DND-41 (cell line): ENCODE data around the gene DIS3L.

ENCODE experiments used
- ATAC-seq: fragments of 200-7000 bp; cut with Tn5 transposase; 3 replicates; pipeline ENCODE4 v1.9.1; 2021; ENCODE audit warnings: low read depth; ENCODE audit not compliant: insufficient read depth
- DNase-seq: peaks from one replicate; pipeline ENCODE4 v3.0.0-alpha.2; 2020
- H2AFZ ChIP-seq: 2 replicates; pipeline ENCODE4 v1.6.0; 2012; ENCODE audit warnings: low read depth, low read length
- H3K27ac ChIP-seq: 2 replicates; pipeline ENCODE4 v1.5.1; 2012; ENCODE audit warnings: low read length, inconsistent platforms
- H3K27me3 ChIP-seq: fragments of 200-600 bp; sonication (generic); 2 replicates; pipeline ENCODE4 v1.6.0; 2012; ENCODE audit warnings: low read length, mild to moderate bottlenecking, inconsistent platforms; ENCODE audit not compliant: insufficient read depth, poor library complexity
- H3K36me3 ChIP-seq: 2 replicates; pipeline ENCODE4 v1.5.1; 2012; ENCODE audit warnings: low read length, inconsistent platforms; ENCODE audit not compliant: insufficient read depth
- H3K4me1 ChIP-seq: 2 replicates; pipeline ENCODE4 v1.5.1; 2012; ENCODE audit warnings: mild to moderate bottlenecking, low read length; ENCODE audit not compliant: insufficient read depth
- H3K4me2 ChIP-seq: 2 replicates; pipeline ENCODE4 v1.6.0; 2012; ENCODE audit warnings: mild to moderate bottlenecking, moderate library complexity, low read length, inconsistent platforms; ENCODE audit not compliant: insufficient read depth
- H3K4me3 ChIP-seq, 2 experiments: fragments of 200-600 bp in 1 of 2; shearing (Covaris generic) in 1 of 2; 2 replicates each; pipeline ENCODE4 v1.5.1; 2012 to 2016; ENCODE audit warnings: inconsistent platforms in 2 of 2, low read length in 2 of 2, mild to moderate bottlenecking in 2 of 2, low read depth in 1 of 2, moderate library complexity in 1 of 2
- H3K79me2 ChIP-seq: 2 replicates; pipeline ENCODE4 v1.6.0; 2012; ENCODE audit warnings: low read length, inconsistent platforms; ENCODE audit not compliant: insufficient read depth
- H3K9ac ChIP-seq: 2 replicates; pipeline ENCODE4 v1.6.0; 2012; ENCODE audit warnings: low read depth, mild to moderate bottlenecking, inconsistent platforms, low read length, moderate library complexity
- H3K9me3 ChIP-seq: 2 replicates; pipeline ENCODE4 v1.5.1; 2012; ENCODE audit warnings: low read length, moderate library complexity, mild to moderate bottlenecking, inconsistent platforms; ENCODE audit not compliant: insufficient read depth, severe bottlenecking
- H4K20me1 ChIP-seq: 2 replicates; pipeline ENCODE4 v1.6.0; 2012; ENCODE audit warnings: low read length; ENCODE audit not compliant: insufficient read depth
- EZH2 ChIP-seq: IDR thresholded peaks from 3 replicates; pipeline ENCODE4 v1.6.1; 2012; ENCODE audit warnings: borderline replicate concordance, low read depth, mild to moderate bottlenecking, moderate library complexity, low read length, inconsistent platforms; ENCODE audit not compliant: severe bottlenecking
- TF ChIP-seq, protein P1 (sequence below): IDR thresholded peaks from 2 replicates; pipeline ENCODE4 v1.5.1; 2012; ENCODE audit warnings: borderline replicate concordance, low read length, moderate library complexity, mild to moderate bottlenecking; ENCODE audit not compliant: poor library complexity, severe bottlenecking; ENCODE audit errors: extremely low read depth

Gene DIS3L

DNA sequence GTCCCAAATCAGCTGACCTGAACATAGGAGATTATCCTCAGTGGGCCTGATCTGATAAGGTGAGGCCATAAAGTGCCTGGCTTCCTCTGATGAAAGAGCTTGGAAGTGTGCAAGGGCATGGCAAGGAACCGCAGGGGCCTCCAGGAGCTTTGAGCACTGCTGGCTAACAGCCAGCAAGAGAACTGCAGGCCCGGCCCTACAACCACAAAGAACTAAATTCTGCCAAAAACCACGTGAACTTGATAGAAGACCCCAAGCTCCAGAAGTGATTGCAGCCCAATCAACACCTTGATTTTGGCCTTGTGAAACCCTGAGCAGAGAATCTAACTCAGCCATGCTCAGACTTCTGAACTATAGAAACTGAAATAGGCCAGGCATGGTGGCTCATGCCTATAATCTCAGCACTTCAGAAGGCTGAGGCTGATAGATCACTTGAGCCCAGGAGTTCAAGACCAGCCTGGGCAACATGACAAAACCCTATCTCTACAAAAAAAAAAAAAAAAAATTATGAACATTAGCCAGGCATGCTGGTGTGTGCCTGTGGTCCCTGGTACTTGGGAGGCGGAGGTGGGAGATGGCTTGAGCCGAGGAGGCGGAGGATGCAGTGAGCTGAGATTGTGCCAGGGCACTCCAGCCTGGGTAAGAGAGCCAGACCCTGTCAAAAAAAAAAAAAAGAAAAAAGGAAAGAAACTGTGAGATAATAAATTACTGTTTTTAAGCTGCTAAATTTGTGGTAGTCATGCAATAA, 7.7 kb upstream of the DIS3L start:
- Histone ChIP-seq H3K79me2 (no peaks in the 10 kb centered on the region), H4K20me1 (no peaks in the 10 kb centered on the region), H3K9ac (no peak overlapping the region), H3K27ac (no peak overlapping the region), H3K27me3 (no peaks in the 10 kb centered on the region), H3K4me1 (no peaks in the 10 kb centered on the region), H3K36me3 (no peaks in the 10 kb centered on the region), H3K9me3 (no peaks in the 10 kb centered on the region), H3K4me3 (no peak overlapping the region), H3K4me2 (no peak overlapping the region), H2AFZ (no peak overlapping the region)
- ATAC-seq (peak; percentile 77), DNase-seq (peak; percentile 51)
- no peak for TF ChIP-seq EZH2
- TF ChIP-seq, protein P1, sequence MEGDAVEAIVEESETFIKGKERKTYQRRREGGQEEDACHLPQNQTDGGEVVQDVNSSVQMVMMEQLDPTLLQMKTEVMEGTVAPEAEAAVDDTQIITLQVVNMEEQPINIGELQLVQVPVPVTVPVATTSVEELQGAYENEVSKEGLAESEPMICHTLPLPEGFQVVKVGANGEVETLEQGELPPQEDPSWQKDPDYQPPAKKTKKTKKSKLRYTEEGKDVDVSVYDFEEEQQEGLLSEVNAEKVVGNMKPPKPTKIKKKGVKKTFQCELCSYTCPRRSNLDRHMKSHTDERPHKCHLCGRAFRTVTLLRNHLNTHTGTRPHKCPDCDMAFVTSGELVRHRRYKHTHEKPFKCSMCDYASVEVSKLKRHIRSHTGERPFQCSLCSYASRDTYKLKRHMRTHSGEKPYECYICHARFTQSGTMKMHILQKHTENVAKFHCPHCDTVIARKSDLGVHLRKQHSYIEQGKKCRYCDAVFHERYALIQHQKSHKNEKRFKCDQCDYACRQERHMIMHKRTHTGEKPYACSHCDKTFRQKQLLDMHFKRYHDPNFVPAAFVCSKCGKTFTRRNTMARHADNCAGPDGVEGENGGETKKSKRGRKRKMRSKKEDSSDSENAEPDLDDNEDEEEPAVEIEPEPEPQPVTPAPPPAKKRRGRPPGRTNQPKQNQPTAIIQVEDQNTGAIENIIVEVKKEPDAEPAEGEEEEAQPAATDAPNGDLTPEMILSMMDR, result no peak

DNA sequence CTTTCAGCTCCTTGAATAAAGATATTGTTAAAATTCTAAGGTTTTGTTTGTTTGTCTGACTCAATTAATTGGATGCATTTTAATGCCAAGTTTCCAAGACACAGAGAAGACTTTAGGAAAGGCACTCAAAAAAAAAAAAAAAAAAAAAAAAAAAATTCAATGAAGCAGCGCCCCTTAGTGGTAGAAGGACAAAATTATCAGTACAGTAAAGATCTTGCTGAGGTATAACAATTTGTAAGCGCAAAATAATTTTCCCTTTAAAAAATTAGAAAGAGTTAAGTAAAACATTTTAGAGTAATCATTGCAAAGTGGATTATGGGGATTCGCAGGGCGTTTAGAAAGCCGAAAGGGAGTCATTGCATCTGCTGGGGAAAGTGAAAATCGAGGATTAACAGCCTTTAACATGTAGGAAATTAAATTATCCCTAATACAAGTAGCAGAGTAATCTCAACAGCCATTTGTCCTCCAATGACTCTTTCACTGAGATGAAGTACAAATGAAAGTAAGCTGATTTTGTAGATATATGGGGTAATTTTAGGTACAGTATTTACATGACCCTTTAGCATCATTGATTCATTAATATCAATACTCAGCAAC, 5.8 kb upstream of the DIS3L start:
- H3K4me2 ChIP-seq, result no peak overlapping the region
- DNase-seq (no peak), ATAC-seq (no peak)
- TF ChIP-seq EZH2, result no peak
- TF ChIP-seq, protein P1, result peak; percentile 53
- H3K9ac ChIP-seq, result no peak overlapping the region
- peaks cover 11% of the 10 kb centered on the region for H3K4me1 ChIP-seq
- no peak overlapping the region for H3K27ac ChIP-seq
- no peaks in the 10 kb centered on the region for H3K27me3 ChIP-seq
- no peaks in the 10 kb centered on the region for H3K9me3 ChIP-seq
- H4K20me1 ChIP-seq, result no peaks in the 10 kb centered on the region
- H3K4me3 ChIP-seq, result no peak overlapping the region
- H3K79me2 ChIP-seq, result peaks cover 10% of the 10 kb centered on the region
- no peak overlapping the region for H2AFZ ChIP-seq
- H3K36me3 ChIP-seq, result no peaks in the 10 kb centered on the region

DNA sequence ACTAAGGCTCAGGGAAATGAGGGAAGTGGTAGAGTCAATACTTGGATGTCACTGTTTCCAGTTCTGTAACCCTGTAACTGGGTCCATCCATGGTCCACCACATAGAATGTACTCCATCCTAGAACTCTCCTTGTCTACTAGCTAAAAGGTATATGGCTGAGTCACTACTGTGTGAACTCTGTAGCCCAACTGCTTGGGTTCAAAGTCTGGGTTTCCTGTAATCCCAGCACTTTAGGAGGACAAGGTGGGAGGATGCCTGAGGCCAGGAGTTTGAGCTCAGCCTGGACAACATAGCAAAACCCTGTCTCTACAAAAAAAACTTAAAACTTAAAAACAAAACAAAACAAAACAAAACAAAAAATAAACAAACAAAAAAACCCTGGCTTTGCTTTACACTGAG, 5.3 kb upstream of the DIS3L start:
- H2AFZ ChIP-seq, result no peak overlapping the region
- no peaks in the 10 kb centered on the region for H3K27me3 ChIP-seq
- no peaks in the 10 kb centered on the region for H3K9me3 ChIP-seq
- H3K4me2 ChIP-seq, result no peak overlapping the region
- H3K9ac ChIP-seq, result no peak overlapping the region
- TF ChIP-seq EZH2, result no peak
- TF ChIP-seq, protein P1, result no peak
- no peak overlapping the region for H3K4me3 ChIP-seq
- H4K20me1 ChIP-seq, result no peaks in the 10 kb centered on the region
- H3K27ac ChIP-seq, result no peak overlapping the region
- peaks cover 14% of the 10 kb centered on the region for H3K4me1 ChIP-seq
- ATAC-seq, result no peak
- no peaks in the 10 kb centered on the region for H3K36me3 ChIP-seq
- DNase-seq, result no peak
- peaks cover 15% of the 10 kb centered on the region for H3K79me2 ChIP-seq
